ENCODE data around the gene KCTD13.
"Not testable (repeated sequence)": the region's sequence is repeated elsewhere in the genome, so short reads cannot be mapped to it uniquely, and the experiment has no call there.

The KCTD13 gene

GRCh38 chr16:29896841-29897240 lies 29.2 kb downstream of the KCTD13 start:
- TF ChIP-seq CTCF (conservative IDR thresholded peaks at IDR 0.05): no peak

DNA sequence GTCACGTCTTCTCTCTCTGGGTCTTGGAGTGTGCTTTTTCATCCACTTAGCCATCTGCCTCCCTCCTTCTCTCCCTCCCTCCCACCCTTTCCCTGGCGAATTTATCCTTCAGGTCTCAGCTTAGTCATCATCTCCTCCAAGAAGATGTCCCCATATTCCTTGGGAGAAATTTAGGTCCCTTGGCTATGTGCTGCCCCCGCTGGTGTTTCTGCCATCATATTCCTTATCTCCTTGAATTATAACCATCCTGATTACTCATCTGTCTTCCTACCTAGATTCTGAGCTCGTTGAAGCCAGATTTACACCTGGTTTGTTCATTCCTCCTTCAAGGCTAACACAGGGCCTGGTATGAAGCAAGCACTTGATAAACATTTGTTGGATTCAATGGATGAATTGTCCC lies 31.7 kb downstream of the KCTD13 start:
- no peak overlapping the region for H3K27ac ChIP-seq
- TF ChIP-seq CTCF (conservative IDR thresholded peaks at IDR 0.05): no peak

More at GRCh38 chr16:29896841-29897240, 29.2 kb downstream of the KCTD13 start:
- H3K27ac ChIP-seq: no peak overlapping the region

GRCh38 chr16:29893553-29893952 lies 32.5 kb downstream of the KCTD13 start:
- H3K27ac ChIP-seq: no peak overlapping the region
- TF ChIP-seq CTCF (conservative IDR thresholded peaks at IDR 0.05): no peak

DNA sequence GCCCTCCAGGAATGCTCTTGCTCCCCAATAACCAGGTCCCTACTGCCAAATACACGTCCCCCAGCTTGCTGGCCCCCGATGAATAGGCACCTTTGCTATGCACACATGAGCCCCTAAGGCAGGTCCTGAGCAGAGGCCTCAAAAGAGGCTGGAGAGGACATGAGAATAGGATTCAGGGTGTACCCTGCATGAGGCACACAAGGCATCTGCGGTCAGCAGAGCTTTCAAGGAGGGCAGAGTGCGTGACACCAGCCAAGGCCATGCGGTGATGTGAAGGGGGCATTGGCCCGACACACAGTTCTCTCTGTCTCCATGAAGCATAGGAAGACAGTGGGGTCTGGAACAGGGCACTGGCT lies 33.6 kb downstream of the KCTD13 start:
- no peak overlapping the region for H3K27ac ChIP-seq
- TF ChIP-seq CTCF (conservative IDR thresholded peaks at IDR 0.05): no peak

DNA sequence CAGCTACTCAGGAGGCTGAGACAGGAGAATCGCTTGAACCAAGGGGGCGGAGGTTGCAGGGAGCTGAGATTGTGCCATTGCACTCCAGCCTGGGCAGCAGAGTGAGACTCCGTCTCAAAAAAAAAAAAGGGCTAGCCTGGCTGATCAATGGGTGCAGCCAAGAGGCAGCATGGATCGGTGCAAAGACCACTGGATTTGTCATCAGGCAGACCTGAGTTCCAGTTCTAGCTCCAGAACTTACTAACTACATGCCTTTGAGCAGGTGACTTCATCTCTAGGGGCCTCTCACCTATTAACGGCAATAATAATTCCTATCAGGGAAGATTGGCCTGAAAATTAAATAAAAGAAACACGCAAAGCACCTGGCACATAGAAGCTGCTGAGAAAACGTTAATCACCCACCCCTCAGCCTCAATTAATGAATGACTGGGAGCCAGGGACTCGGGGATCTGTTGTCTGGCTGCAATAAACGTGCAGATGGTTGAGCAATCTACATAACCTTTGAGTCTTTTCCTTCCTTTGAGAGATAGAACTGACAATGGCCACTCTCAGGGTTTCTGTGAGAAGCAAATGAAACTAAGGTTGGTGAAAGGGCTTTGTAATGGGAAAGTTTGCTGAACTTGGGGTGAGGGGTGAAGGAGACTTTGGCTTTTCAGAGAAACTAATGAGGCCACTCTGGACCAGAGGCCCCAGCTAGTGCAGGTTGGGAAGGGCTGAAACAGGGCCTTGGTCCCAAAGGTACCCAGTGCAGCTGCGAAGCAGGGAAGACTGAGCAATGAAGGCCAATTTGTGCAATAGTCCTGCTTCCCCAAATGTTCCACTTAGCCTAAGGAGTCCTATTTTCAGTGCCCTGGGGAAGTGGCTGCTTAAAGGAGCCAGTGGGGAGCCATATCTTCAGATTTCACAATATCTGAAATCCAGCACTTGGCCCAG lies 34.2 kb downstream of the KCTD13 start:
- no peak overlapping the region for H3K27ac ChIP-seq

DNA sequence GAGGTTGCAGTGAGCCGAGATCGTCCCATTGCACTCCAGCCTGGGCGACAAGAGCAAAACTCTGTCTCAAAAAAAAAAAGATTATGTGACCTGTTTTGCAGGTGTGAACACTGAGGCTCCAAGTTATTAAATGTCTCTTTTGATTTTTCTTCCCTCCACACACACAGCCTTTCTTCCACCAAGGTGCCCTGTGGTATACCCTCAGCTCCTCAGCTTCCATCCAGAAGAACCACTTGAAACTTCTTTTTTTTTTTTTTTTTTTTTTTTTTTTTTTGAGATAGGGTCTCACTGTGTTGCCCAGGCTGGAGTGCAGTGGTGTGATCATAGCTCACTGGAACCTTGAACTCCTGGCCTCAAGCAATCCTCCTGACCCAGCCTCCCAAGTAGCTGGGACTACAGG lies 36.7 kb downstream of the KCTD13 start:
- H3K27ac ChIP-seq: not testable (repeated sequence)

More for the DNA sequence above, 34.2 kb downstream of the KCTD13 start:
- TF ChIP-seq CTCF (conservative IDR thresholded peaks at IDR 0.05): no peak

GRCh38 chr16:29883987-29884386 lies 42.0 kb downstream of the KCTD13 start:
- TF ChIP-seq CTCF (conservative IDR thresholded peaks at IDR 0.05): no peak
- H3K27ac ChIP-seq: no peak overlapping the region

- no peak for TF ChIP-seq CTCF (conservative IDR thresholded peaks at IDR 0.05)
- H3K27ac ChIP-seq: no peak overlapping the region
These were observed 45.0 kb downstream of the KCTD13 start for GRCh38 chr16:29881050-29881449.
